ENCODE measurements around the gene CHPT1.

Gene CHPT1

DNA sequence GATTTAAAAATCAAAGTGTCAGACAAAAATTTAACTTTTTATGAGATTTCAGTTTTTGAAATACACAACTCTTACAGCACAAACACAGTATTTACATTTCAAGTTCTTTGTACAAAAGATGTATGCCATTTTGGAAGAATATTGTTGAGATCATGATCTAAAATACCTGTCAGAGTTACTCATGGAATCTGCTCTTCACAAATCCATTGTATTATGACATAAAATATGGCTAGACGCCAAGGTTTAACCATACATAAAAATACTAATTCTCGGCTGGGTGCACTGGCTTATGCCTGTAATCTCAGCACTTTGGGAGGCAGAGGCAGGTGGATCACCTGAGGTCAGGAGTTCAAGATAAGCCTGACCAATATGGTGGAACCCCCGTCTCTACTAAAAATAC lies 48.0 kb downstream of the CHPT1 start:
- Mint-ChIP-seq H3K36me3 (ENCODE audit: low read depth) (peaks cover 86% of the 10 kb centered on the region), H3K4me1 (ENCODE audit: low read depth) (peaks cover 25% of the 10 kb centered on the region), H3K9me3 (no peaks in the 10 kb centered on the region), H3K27ac (no peak overlapping the region), H3K4me3 (no peak overlapping the region), H3K27me3 (no peaks in the 10 kb centered on the region)
- intact Hi-C loops (cut with micrococcal nuclease), result no loop called here

DNA sequence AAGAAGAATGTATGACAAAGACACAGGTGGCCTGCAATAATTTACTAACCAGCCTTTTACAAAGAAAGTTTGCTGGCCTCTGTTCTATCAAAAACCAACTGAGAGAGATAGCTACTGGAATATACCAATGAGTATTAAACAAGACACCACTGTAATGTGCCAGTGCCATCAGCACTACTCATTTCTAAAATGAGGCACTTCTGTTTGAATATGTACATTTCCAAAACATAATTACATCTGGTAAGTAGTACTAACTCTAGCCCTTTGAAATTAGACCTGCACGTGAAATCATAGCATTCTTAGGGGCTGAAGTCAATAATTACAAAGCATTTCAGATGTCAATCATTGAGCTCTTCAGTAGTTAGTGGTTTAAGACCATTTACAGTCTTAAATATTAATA lies 48.8 kb downstream of the CHPT1 start:
- Mint-ChIP-seq H3K4me3 (no peak overlapping the region), H3K27me3 (no peaks in the 10 kb centered on the region), H3K36me3 (ENCODE audit: low read depth) (peaks cover 90% of the 10 kb centered on the region), H3K9me3 (no peaks in the 10 kb centered on the region), H3K4me1 (ENCODE audit: low read depth) (peaks cover 32% of the 10 kb centered on the region), H3K27ac (no peak overlapping the region)
- intact Hi-C loops (cut with micrococcal nuclease), result no loop called here

DNA sequence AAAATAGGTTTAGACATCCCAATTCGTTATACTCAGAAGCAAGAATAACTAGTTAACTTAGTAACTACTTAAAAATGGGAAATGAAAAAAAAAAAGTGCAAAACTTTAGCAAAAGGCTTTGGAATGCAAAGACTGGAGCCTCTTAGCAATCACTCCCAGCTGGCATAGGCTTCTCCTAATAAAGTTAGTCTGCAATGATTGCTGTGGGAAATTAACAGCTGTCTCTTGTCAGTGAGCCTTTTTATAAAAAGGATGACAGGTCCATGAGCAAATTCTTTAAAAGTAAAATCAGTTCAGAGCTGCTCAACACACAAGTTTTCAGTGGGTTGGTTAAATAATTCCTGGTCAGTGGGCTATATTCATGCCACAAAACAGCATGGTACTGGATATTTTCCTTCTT lies 49.2 kb downstream of the CHPT1 start:
- Mint-ChIP-seq H3K9me3 (no peaks in the 10 kb centered on the region), H3K4me3 (no peak overlapping the region), H3K4me1 (ENCODE audit: low read depth) (peaks cover 32% of the 10 kb centered on the region), H3K27me3 (no peaks in the 10 kb centered on the region), H3K27ac (no peak overlapping the region), H3K36me3 (ENCODE audit: low read depth) (peaks cover 90% of the 10 kb centered on the region)
- intact Hi-C loops (cut with micrococcal nuclease), result no loop called here

DNA sequence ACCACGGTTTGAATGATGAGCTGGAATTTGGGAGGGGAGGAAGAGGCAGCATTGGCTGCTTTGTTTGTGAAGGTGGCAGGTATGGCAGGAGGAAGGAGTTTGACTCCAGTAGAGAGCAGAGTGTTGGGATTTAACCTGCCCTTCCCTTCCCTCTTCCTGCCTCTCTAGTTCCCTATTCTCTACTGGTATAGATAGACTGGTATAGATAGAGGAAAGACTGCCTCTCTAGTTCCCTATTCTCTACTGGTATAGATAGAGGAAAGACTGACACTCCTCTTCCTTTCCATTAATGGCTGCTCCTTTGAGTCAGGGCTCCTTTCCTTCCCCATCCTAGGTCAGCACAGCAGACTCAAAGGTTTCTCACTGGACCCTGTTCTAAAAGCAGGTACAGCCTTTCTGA lies 50.3 kb downstream of the CHPT1 start:
- H3K27ac Mint-ChIP-seq, result no peak overlapping the region

DNA sequence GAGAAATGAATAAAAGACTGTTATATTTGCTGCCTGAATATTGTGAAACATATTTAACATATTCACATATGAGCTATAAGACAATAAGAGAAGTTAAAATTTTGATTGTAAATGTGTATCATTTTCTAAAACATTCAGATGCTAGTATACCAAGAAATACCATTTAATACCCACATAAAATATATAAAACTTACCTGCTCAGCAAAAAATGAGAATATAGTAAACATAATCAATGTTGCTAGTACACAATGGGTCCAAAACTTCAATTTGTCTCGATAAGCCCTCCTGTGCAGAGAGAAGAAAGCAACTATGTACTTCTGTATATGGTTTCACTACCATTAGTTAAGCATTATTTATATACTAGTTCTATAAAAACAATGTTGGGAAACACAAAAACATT lies 51.5 kb downstream of the CHPT1 start:
- intact Hi-C loops (cut with micrococcal nuclease), result no loop called here
- Mint-ChIP-seq H3K36me3 (ENCODE audit: low read depth) (peaks cover 92% of the 10 kb centered on the region), H3K9me3 (no peaks in the 10 kb centered on the region)

More for the DNA sequence above, 50.3 kb downstream of the CHPT1 start:
- no peaks in the 10 kb centered on the region for H3K27me3 Mint-ChIP-seq
- no peak overlapping the region for H3K4me3 Mint-ChIP-seq
- intact Hi-C loops (cut with micrococcal nuclease), result no loop called here
- peaks cover 32% of the 10 kb centered on the region for H3K4me1 Mint-ChIP-seq (ENCODE audit: low read depth)
- H3K9me3 Mint-ChIP-seq, result no peaks in the 10 kb centered on the region
- H3K36me3 Mint-ChIP-seq (ENCODE audit: low read depth), result peaks cover 90% of the 10 kb centered on the region

DNA sequence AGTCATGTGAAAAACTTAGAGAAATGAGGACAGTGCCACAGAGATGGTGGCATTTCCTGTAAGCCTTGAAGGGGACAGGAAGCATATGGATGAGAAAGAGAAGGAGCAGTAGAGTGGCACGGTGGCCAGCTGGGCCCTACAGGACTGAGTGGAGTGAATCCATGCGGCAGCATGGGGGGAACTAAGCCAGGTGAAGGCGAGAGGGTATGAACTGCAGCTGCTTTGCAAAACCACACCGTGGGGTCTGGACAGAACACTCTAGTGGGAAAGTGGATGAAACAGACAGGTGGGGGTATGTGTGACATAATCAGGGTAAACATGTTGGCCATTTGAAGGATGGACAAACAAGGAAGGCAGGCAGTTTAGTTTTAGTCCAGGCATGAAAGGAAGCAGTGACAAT lies 52.2 kb downstream of the CHPT1 start:
- peaks cover 32% of the 10 kb centered on the region for H3K4me1 Mint-ChIP-seq (ENCODE audit: low read depth)
- intact Hi-C loops (cut with micrococcal nuclease), result no loop called here
- peaks cover 91% of the 10 kb centered on the region for H3K36me3 Mint-ChIP-seq (ENCODE audit: low read depth)

More for the DNA sequence above, 51.5 kb downstream of the CHPT1 start:
- H3K27me3 Mint-ChIP-seq, result no peaks in the 10 kb centered on the region
- H3K4me1 Mint-ChIP-seq (ENCODE audit: low read depth), result peaks cover 32% of the 10 kb centered on the region
- H3K27ac Mint-ChIP-seq, result no peak overlapping the region
- H3K4me3 Mint-ChIP-seq, result no peak overlapping the region

DNA sequence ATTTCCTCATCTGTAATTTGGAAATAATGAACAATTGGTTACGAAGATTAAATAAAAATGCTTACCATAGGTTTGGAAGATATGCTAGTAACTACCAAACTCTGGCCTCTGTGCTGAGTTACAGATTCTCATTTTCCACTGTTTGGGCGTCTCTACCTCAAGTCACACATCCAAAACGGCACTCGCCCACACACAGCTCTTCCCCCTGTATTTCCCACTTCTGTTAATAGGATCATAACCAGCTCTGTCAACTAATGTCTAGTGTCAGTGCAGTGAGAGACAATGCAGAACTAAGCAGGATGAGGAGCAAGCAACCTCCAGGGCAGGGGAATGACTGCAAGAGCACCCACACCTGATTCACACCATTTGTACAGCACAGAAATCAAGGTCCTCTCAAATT lies 52.7 kb downstream of the CHPT1 start:
- no peaks in the 10 kb centered on the region for H3K27me3 Mint-ChIP-seq
- intact Hi-C loops (cut with micrococcal nuclease), result no loop called here
- H3K4me3 Mint-ChIP-seq, result no peak overlapping the region
- peaks cover 91% of the 10 kb centered on the region for H3K36me3 Mint-ChIP-seq (ENCODE audit: low read depth)
- H3K9me3 Mint-ChIP-seq, result no peaks in the 10 kb centered on the region
- no peak overlapping the region for H3K27ac Mint-ChIP-seq
- H3K4me1 Mint-ChIP-seq (ENCODE audit: low read depth), result peaks cover 32% of the 10 kb centered on the region

More for the DNA sequence above, 52.2 kb downstream of the CHPT1 start:
- H3K27ac Mint-ChIP-seq, result no peak overlapping the region
- H3K27me3 Mint-ChIP-seq, result no peaks in the 10 kb centered on the region
- H3K4me3 Mint-ChIP-seq, result no peak overlapping the region
- no peaks in the 10 kb centered on the region for H3K9me3 Mint-ChIP-seq

DNA sequence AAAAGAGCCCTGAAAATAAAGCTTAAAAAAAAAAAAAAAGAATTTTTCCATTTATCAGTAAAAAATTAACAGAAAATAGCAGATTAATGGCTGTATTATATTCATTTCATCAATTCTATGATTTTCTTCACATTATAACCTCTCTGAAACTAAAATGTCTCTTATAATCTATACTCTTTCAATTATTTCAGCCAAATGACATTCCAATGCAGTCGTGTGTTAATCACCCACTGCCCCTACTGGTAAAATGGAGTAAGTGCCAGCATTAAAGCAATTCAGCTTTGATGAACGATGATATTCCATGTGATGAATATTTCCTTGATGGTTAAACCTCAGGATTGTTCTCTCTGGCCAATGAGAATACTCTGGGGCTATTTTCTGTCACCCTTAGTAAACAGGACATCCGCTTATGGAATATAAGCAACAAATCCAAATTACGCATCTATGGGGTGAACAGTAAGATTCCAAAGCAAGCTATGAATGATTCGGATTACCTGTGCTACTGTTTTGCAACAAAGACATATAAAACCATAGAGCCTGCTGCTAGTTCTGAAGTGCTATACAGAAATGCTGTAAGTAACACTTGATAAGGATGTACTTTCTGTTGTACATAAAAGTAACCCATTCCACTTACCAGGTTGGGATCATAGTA lies 62.1 kb downstream of the CHPT1 start:
- no peaks in the 10 kb centered on the region for H3K9me3 Mint-ChIP-seq
- no peaks in the 10 kb centered on the region for H3K27me3 Mint-ChIP-seq
- intact Hi-C loops (cut with micrococcal nuclease), result loop anchor here (5.0 kb wide), 2 partner anchors 187 to 352 kb away; partner anchors contain the start of gene ARL1
- H3K4me3 Mint-ChIP-seq, result no peak overlapping the region
- H3K27ac Mint-ChIP-seq, result no peak overlapping the region
- peaks cover 18% of the 10 kb centered on the region for H3K4me1 Mint-ChIP-seq (ENCODE audit: low read depth)
- H3K36me3 Mint-ChIP-seq (ENCODE audit: low read depth), result peaks cover 61% of the 10 kb centered on the region

DNA sequence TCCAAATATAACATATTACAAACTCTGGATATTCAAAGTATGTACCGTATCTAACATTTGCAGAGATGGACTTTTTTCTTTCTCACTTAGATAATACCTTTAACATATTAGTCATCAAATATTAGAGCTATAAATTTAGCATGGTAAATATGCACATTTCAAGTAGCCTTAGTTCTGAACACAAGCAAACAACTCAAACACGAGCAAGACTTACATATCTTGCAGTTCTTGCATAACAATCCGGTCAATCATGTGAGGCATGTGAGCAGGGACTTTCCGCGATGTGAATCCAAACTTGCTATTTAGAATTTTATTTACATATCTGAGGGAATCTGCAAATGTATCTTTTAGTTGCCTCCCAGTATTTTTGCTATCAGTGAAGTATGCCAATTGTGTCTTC lies 63.9 kb downstream of the CHPT1 start:
- intact Hi-C loops (cut with micrococcal nuclease), result loop anchor here (5.0 kb wide), 2 partner anchors 189 to 354 kb away; partner anchors contain the start of gene ARL1
- no peak overlapping the region for H3K4me3 Mint-ChIP-seq
- peaks cover 60% of the 10 kb centered on the region for H3K36me3 Mint-ChIP-seq (ENCODE audit: low read depth)
- H3K9me3 Mint-ChIP-seq, result no peaks in the 10 kb centered on the region
- no peak overlapping the region for H3K27ac Mint-ChIP-seq
- H3K4me1 Mint-ChIP-seq (ENCODE audit: low read depth), result peaks cover 20% of the 10 kb centered on the region
- no peaks in the 10 kb centered on the region for H3K27me3 Mint-ChIP-seq

DNA sequence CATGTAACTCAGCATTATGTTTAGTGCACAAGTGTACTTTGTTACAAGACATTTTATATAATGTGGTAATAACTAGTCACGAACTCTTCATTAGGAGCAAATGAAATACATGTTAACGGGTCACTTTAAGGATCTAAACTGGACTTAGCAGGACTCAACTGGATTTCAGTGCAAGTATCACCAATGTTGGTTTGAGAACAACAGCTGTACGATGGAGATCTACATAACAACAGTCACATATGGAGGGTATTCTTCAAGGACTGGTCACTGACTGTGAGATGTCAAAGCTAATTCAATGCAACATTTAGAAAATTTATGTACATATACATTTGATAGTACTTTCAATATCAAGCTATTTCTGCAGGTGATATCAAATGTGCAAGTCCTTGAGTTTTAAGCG lies 64.3 kb downstream of the CHPT1 start:
- intact Hi-C loops (cut with micrococcal nuclease), result loop anchor here (5.0 kb wide), 2 partner anchors 189 to 354 kb away; partner anchors contain the start of gene ARL1
- Mint-ChIP-seq H3K4me1 (ENCODE audit: low read depth) (peaks cover 20% of the 10 kb centered on the region), H3K27ac (no peak overlapping the region), H3K9me3 (no peaks in the 10 kb centered on the region), H3K4me3 (no peak overlapping the region), H3K36me3 (ENCODE audit: low read depth) (peaks cover 60% of the 10 kb centered on the region), H3K27me3 (no peaks in the 10 kb centered on the region)

DNA sequence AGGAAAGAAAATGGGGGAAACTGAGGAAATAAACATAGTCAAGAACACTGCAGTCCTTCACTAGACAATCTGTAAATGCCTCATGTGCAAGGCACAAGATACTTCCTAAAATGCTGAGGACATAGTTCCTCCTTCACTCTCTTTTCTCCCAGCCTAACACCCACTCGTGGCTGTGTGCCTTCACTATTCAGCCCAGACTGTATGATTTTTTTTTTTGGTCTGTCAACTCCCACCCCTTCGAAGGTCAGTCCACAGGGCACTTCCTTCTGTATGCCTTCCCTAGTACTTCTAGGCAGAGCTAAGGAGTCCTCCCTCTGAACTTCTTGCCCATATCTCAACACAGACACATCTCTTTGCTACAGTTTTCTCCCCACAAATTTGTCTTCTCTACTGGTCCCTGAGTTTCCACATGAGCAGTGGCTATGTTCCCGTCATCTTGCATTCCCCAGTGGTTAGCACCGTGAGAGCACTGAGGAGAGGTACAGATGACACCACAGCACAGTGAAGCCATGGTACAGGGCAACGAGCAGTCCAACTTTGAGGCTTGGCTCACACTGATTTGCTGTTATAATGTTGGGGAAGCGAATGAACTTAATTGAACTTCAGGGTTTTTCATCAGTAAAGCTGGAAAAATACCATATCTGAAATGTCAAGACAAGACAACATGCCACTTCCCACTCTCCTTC lies 65.9 kb downstream of the CHPT1 start:
- peaks cover 20% of the 10 kb centered on the region for H3K4me1 Mint-ChIP-seq (ENCODE audit: low read depth)
- intact Hi-C loops (cut with micrococcal nuclease), result loop anchor here (5.0 kb wide), 2 partner anchors 191 to 356 kb away; partner anchors contain the start of gene ARL1
- peak overlapping the region; percentile 85 for H3K27ac Mint-ChIP-seq
- H3K4me3 Mint-ChIP-seq, result peak overlapping the region; percentile 11
- no peaks in the 10 kb centered on the region for H3K9me3 Mint-ChIP-seq
- H3K27me3 Mint-ChIP-seq, result no peaks in the 10 kb centered on the region
- H3K36me3 Mint-ChIP-seq (ENCODE audit: low read depth), result peaks cover 58% of the 10 kb centered on the region

DNA sequence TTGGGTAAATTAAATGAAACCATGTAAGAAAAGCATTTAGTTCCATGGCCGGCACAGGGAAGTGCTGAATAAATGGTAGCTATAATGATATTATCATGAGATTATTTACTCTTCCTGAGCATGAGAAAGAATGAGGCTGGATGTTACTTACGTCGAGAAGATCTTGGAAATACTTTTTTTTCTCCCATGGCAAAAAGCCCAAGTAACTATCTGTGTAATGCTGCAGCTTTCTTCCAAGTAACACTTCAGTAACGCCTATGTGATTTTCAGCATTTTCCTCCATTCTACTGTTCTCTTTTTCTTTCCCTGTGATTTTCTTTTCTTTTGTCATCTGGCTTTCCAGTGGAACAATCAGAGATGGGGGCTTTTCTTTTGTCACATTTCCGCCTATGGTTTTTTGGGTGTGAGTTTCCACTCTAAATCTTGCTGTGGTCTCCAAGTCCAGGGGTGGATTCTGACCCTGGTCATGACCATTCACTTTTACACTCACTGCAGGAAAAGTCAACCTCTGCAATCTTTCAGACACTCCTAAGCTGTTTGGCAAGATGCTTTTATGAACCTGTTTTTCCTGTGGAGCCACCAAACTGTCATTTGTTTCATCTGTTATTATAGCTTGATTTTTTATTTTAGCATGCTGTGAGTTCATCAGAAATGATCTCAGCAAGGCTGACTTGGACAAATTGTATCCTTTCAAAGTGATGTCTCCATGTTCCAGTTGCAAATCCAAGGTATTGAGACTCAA lies 66.8 kb downstream of the CHPT1 start:
- Mint-ChIP-seq H3K36me3 (ENCODE audit: low read depth) (peaks cover 62% of the 10 kb centered on the region), H3K27me3 (no peaks in the 10 kb centered on the region), H3K9me3 (no peaks in the 10 kb centered on the region), H3K4me3 (no peak overlapping the region), H3K27ac (peak overlapping the region; percentile 85), H3K4me1 (ENCODE audit: low read depth) (peaks cover 20% of the 10 kb centered on the region)
- intact Hi-C loops (cut with micrococcal nuclease), result loop anchor here (5.0 kb wide), 2 partner anchors 192 to 357 kb away; partner anchors contain the start of gene ARL1

DNA sequence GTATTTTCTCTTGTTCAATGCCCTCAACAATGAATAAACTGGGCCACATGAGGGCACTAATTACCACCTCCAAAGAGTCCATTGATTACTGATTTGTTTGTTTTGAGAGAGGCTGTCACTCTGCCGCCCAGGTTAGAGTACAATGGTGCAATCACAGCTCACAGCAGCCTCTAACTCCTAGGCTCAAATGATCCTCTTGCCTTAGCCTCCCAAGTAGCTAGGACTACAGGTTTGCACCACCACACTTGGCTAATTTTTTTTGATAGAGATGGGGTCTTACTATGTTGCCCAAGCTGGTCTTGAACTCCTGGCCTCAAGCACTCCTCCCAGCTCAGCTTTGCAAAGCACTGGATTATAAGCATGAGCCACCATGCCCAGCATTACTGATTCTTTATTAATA lies 70.1 kb downstream of the CHPT1 start:
- H3K4me3 Mint-ChIP-seq, result no peak overlapping the region
- no peaks in the 10 kb centered on the region for H3K9me3 Mint-ChIP-seq
- no peaks in the 10 kb centered on the region for H3K27me3 Mint-ChIP-seq
- H3K4me1 Mint-ChIP-seq (ENCODE audit: low read depth), result peaks cover 39% of the 10 kb centered on the region
- no peak overlapping the region for H3K27ac Mint-ChIP-seq
- intact Hi-C loops (cut with micrococcal nuclease), result no loop called here
- H3K36me3 Mint-ChIP-seq (ENCODE audit: low read depth), result peaks cover 76% of the 10 kb centered on the region

DNA sequence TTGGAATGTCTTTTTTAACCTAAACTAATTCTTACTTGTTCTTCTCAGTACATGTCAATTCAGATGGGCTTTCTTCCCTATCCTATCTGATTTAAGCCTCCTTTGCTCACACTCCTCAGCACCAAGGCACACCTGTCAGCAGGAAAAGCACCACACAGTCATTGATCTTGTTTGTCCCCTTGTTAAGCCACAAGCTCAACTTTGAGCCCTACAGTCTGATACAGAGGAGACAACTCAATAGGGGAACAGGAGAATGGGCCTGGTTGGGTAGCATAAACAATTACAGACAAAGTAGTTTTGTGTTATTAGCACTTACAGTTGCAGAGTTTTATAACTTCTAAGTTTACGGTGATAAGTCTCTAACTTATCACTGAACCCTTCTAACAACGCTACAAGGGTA lies 71.3 kb downstream of the CHPT1 start:
- Mint-ChIP-seq H3K9me3 (no peaks in the 10 kb centered on the region), H3K36me3 (ENCODE audit: low read depth) (peaks cover 83% of the 10 kb centered on the region), H3K4me1 (ENCODE audit: low read depth) (peaks cover 37% of the 10 kb centered on the region), H3K4me3 (no peak overlapping the region), H3K27ac (no peak overlapping the region), H3K27me3 (no peaks in the 10 kb centered on the region)
- intact Hi-C loops (cut with micrococcal nuclease), result no loop called here

Measured in dendritic cell treated with granulocyte-macrophage colony-stimulating factor and Interleukin-4, amounts not matched to agents 40 ng/mL and 50 ng/mL, for 4 days (primary cell).